Activated naive CD4-positive, alpha-beta T cell treated with Interleukin-2 at 50 U/mL for 16 hours (primary cell): ENCODE data around the gene FRMD5.

ENCODE experiments used
- DNase-seq: peaks from one replicate; pipeline ENCODE4 v3.0.0-alpha.2; 2020

FRMD5 gene

DNA sequence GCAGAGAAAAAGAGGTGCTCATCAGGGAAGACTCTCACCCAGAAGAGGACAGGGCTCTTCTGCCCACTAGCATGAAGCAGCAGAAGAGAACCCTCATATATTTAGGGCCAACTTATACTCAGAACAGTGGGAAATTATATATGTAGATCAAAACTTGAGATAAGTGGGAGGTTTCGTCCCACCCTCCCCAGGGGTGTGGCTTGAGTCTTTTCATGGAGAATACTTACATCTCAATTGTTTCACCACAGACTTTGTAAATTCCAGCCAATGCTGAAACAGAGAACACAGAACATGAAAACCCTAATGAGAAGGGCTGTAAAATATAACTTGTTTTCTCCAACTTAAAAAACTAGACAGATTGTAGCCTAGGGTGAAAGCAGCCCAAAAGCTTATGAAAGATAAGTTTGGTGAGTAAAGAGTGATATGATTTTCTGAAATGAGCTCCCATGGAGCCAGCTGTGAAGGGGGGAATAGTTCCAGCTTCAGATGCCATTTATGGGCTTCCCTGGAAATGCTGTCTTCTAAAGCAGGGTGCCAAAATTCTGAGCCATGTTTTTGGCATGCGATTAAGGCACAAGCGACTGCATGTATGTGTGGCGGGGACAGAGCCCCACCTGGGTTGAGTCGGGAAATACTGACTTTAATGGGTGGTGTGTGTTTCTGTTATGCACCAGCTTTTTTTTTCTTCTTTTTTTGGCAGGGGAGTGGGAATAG lies 275.4 kb downstream of the FRMD5 start:
- DNase-seq = no peak

- no peak for DNase-seq
Measured at GRCh38 chr15:43918717-43919116, 276.4 kb downstream of the FRMD5 start.

DNA sequence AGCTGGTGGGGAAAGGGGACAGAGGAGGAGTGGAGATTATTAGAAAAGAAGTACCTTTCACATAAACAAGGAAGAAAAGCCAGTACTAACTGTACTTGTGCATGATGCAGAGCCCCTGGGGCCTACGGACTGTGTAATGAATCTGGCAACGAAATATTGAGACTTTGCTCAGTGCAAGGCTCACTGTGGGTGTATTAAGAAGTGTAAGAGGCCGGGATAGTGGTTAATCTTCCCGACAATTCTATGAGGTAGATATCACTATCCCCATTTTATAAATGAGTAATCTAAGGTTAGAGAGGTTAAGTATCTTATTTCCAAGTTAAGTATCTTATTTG lies 278.8 kb downstream of the FRMD5 start:
- no peak for DNase-seq

DNA sequence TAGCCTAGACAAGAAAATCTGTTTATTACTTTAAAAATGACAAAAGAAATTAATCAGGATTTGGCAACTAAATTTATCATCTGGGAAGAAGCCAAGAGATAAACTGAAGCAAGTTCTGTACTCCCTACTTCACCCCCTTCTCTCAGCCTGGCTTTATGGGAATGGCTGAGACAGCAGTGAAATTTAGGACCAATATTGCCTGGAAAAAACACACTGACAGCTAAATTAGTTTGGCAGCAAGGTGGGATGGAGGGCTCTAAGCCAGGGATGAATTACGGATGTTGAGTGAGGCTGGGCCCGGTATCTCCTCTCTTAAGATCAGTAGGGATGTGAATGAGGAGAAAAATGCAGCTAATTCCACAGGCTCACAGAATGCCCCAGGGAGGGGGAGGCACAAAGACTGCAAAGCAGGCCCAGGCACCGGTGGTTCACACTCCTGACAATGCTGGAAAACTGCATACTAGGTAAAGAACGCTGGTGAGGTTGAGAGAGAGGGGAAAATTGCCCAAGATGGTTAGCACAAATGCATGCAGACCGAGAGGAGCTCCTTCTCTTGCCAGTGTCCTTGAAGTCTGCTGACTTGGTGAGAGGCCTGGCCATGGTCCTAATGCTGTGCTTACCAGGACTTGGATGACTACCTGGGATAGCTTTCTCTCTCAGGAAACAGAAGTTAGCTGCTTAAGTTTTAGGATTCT lies 279.3 kb downstream of the FRMD5 start:
- no peak for DNase-seq

GRCh38 chr15:43913941-43914340 lies 281.1 kb downstream of the FRMD5 start:
- DNase-seq = no peak

DNA sequence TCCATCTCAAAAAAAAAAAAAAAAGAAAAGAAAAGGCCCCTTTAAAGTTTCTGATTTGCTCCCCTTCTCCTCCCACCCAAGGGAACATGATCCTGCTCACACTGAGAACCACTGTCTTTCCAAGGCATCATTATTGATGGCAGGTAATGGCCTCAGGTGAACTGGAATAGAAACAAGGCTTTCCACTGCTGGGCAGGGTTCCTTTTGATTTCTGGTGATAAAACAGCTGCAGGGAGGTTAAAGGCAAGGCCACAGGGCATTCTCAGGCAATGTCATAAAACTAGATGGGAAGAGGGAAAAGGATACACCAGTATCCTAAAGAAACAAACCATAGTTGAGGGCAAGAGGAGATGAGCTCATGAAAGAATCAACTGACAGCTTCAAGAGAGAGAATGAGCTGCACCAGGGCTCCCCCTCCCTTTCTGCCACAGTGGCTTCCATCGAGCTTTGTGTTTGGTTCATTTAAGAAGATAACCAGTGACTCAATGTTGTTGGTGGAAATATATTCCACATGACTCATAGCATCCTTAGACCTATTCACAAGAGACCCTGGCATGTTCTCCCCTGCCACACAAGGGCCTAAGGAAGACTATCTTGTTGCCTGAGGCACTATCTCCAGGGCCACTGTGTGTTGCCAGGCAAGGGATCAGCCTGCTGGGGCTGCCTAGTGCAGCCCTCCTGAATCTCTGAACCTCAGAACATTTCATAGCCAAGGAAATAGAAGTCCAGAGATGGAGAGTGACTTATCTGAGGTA lies 281.9 kb downstream of the FRMD5 start:
- DNase-seq = no peak

GRCh38 chr15:43912208-43912607 lies 282.9 kb downstream of the FRMD5 start:
- DNase-seq = no peak

GRCh38 chr15:43911235-43911781 lies 283.8 kb downstream of the FRMD5 start:
- DNase-seq = no peak

GRCh38 chr15:43908516-43909050 lies 286.5 kb downstream of the FRMD5 start:
- DNase-seq = no peak

- DNase-seq = no peak
Measured at GRCh38 chr15:43905755-43906154, 289.3 kb downstream of the FRMD5 start.

DNA sequence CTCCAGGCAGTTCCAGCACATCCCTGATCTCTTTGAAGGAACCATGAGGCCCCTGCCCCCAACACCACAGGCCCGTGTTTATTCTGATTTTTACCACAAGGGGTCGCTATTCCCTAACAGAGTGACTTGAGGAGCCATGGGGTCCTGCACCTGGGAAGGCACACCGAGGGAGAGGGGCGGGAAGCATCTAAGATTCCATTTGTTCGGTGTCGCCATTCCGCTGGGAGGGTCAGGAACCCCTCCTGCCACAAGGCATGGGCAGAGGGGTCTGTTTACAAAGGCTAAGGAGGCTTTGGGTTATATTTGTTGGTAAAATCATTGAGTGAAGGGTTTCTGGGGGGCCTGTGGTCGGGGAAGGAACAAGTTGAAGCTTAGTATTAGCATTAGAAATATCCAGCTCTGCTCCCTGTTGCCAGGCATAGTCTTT lies 291.2 kb downstream of the FRMD5 start:
- DNase-seq = peak; percentile 47

DNA sequence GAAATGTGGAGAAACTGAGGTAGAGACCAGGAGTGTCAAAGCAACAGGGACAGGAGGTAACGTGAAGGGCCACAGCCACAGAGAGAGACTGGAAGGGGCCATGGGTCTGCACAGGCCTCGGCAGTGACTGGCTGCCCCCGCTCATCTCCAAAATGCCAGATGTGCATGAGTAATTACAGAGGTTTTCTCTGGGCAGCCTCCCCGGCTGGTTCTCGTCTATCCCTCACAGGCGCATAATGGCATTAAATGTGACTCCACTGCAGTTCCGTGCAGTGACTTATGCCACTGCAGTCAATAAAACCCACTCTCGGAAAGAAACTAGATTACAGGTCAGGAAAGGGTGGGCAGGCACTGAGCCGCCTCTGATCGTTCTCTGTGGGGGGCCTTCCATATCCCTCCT lies 293.6 kb downstream of the FRMD5 start:
- no peak for DNase-seq

- DNase-seq = no peak
Measured at GRCh38 chr15:43900996-43901395, 294.1 kb downstream of the FRMD5 start.

- DNase-seq = no peak
Measured at GRCh38 chr15:43899928-43900327, 295.1 kb downstream of the FRMD5 start.

GRCh38 chr15:43898891-43899290 lies 296.2 kb downstream of the FRMD5 start:
- DNase-seq = no peak

DNA sequence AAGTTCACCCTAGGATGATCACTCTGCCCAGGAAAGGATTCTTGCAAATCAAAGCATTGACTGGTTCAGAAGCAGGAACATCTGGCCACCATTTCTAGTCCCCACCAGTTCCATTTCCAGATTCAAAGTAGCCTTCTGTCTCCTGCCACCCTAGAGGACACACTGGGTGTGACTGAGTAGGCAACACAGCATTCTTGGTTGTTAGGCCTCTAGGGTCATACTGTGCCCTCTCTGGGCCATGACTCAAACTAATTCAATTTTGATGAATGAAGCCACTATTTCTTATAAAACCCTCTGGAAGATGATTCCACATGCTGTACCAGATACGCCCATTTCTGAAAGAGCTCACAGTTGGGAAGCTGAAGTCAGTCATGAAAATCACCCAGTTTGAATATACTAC lies 298.5 kb downstream of the FRMD5 start:
- no peak for DNase-seq

DNA sequence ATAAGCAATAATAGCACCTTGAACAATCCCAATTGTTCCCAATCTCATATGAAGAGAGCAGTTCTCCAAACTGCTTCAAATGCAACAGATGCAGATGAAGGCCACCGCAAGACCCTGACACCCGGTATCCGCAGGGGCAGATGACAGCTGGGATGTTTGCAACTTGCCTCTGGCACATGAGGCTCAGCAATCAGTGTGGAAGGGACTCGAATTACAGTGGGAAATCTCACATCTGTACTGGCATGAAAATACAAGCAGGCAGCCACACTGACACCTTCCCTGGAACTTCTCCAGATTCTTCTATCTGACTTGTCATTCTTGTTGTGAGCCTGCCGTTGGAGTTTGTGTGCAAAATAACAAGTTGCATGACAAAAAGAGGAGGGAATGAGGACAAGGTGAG lies 299.5 kb downstream of the FRMD5 start:
- no peak for DNase-seq

DNA sequence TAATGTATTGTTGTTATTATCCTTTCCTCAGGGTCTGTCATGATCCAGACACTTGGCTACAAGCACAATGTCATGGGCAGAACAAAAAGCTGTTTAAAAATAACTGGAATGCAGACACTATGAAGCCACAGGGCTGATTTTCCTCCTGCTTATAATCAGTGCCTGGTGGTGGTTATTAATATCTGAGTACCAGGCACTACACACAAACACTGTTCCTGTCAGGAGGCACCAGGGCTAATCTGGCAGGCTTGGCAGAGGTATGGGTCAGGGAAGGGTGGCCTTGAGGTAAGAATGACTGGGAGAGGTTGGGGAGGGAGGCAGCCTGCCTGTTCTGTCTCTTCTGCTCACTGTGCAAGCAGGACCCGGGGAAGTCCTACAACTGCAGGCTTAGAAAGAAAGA lies 301.1 kb downstream of the FRMD5 start:
- DNase-seq = no peak

DNA sequence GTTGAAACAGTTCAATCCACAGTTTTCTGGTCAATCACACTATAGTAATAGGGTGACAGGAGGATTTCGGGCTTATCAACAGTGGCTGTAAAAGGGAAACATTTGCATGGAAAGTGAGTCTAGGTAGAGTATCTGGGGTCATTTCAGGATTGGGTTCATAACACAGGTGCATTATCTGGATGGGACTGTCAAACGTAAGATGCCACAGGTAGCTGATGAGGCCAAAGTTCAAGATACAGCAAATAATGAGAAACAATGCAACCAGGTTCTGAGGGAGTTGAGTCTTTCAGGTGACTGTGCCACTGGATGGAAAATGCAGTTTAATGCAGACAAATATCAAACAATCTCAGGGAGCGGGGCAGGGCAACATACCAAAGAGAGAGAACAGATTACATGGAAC lies 306.0 kb downstream of the FRMD5 start:
- no peak for DNase-seq

- no peak for DNase-seq
Measured at GRCh38 chr15:43887901-43888300, 307.2 kb downstream of the FRMD5 start.

GRCh38 chr15:43886558-43886957 lies 308.5 kb downstream of the FRMD5 start:
- DNase-seq = no peak

DNA sequence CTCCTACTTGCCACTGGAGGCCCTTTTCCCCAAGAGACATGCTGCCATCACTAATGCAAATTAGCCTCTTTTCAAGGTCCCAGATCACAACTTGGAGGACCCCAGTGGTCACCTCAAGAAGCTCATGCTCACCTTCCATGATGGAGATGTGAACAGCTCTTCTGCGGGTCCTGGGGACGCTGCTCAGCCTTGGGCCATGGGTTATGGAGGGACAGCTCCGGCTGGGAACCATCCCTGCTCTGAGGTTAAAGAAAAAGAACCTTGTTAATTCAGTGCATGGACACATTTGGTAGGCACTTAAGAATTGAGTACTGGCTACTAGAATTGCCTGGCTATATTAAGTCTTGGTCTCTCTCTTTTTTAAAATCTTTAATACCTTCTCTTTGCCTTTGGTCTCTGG lies 311.5 kb downstream of the FRMD5 start:
- no peak for DNase-seq

DNA sequence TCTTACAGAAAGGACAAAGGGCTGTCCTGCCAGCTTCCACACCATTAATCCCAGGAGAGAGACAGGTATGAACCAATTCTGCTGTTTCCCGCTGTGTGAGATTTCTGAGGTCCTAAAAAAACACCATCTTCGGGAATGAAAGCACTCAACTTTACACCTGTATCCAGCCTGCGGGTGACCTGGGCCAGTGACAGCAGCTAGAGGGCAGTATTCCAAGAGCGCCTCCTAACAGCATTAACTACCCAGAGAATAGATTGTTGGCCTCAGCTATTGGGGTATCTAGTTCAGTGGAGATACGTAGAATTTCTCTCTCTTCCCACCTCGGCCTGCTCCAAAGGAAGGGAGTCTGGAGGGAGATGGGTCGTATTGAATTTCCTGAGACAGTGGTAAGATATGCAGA lies 313.1 kb downstream of the FRMD5 start:
- no peak for DNase-seq

GRCh38 chr15:43881245-43881644 lies 313.8 kb downstream of the FRMD5 start:
- DNase-seq = no peak
